SH-SY5Y (cell line): ENCODE data around the gene ARHGEF17.

Experiments used
- GATA2 ChIP-seq: IDR thresholded peaks from 2 replicates; pipeline ENCODE4 v1.6.1; 2011; ENCODE audit warnings: mild to moderate bottlenecking, low read depth, low read length
- GATA3 ChIP-seq: IDR thresholded peaks from 2 replicates; pipeline ENCODE4 v1.6.1; 2011; ENCODE audit warnings: low read depth, mild to moderate bottlenecking, low read length, moderate library complexity

The ARHGEF17 gene

GRCh38 chr11:73270016-73270854 lies 37.8 kb upstream of the ARHGEF17 start:
- TF ChIP-seq GATA3: no peak
- TF ChIP-seq GATA2: no peak

- TF ChIP-seq GATA3 (no peak), GATA2 (no peak)
These were observed 37.1 kb upstream of the ARHGEF17 start for GRCh38 chr11:73270855-73271477.

- TF ChIP-seq GATA3 (peak; percentile 44; the same call in 1 of the 2 replicates), GATA2 (peak; percentile 94)
These were observed 36.0 kb upstream of the ARHGEF17 start, which contains the start of gene P2RY6 for GRCh38 chr11:73271936-73272679. TSS of gene P2RY6 (plus strand) at chr11:73272338. CDS start at chr11:73296519, 24,181 bp downstream.

GRCh38 chr11:73272680-73273038 lies 35.4 kb upstream of the ARHGEF17 start:
- no peak for TF ChIP-seq GATA3
- TF ChIP-seq GATA2: no peak

- no peak for TF ChIP-seq GATA3
These were observed 34.7 kb upstream of the ARHGEF17 start for GRCh38 chr11:73273222-73273895.

- TF ChIP-seq GATA2 (no peak), GATA3 (no peak)
These were observed 33.2 kb upstream of the ARHGEF17 start for GRCh38 chr11:73274722-73275380.

GRCh38 chr11:73275381-73275750 lies 32.7 kb upstream of the ARHGEF17 start:
- TF ChIP-seq GATA2: no peak
- no peak for TF ChIP-seq GATA3

- TF ChIP-seq GATA2 (no peak), GATA3 (no peak)
These were observed 30.6 kb upstream of the ARHGEF17 start for GRCh38 chr11:73277467-73277866.

- TF ChIP-seq GATA2 (no peak), GATA3 (no peak)
These were observed 27.4 kb upstream of the ARHGEF17 start for GRCh38 chr11:73280626-73281025.

- TF ChIP-seq GATA2 (no peak), GATA3 (no peak)
These were observed 26.8 kb upstream of the ARHGEF17 start for GRCh38 chr11:73281201-73281741.

- TF ChIP-seq GATA3 (no peak), GATA2 (no peak)
These were observed 26.0 kb upstream of the ARHGEF17 start for GRCh38 chr11:73281796-73282660.

- TF ChIP-seq GATA3: no peak
- TF ChIP-seq GATA2: no peak
These were observed 24.6 kb upstream of the ARHGEF17 start for GRCh38 chr11:73283276-73284000.
